ENCODE data around the gene VWA1.
A peak's percentile ranks its signal among the peaks of the same experiment; 100 is the strongest.

VWA1 gene, protein sequence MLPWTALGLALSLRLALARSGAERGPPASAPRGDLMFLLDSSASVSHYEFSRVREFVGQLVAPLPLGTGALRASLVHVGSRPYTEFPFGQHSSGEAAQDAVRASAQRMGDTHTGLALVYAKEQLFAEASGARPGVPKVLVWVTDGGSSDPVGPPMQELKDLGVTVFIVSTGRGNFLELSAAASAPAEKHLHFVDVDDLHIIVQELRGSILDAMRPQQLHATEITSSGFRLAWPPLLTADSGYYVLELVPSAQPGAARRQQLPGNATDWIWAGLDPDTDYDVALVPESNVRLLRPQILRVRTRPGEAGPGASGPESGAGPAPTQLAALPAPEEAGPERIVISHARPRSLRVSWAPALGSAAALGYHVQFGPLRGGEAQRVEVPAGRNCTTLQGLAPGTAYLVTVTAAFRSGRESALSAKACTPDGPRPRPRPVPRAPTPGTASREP

GRCh38 chr1:1435106-1435903, at the start of gene VWA1:
VWA1 (plus strand) TSS chr1:1435690; CDS start chr1:1435749, 59 bp downstream.
- peaks cover 2% of the 10 kb centered on the region; the same call in 1 of the 2 replicates for H3K36me3 ChIP-seq (replicated peaks)
- in situ Hi-C loops (cut with MboI; ENCODE audit: low sequenced_read_pairs): loop anchor here (5.0 kb wide), 1 partner anchor 33 kb away; no protein-coding TSS in a partner anchor
- peak within 1 kb of the TSS; percentile 56 for H3K4me3 ChIP-seq
- peak; percentile 45 to 85 for DNase-seq (ENCODE audit: low spot score in 2 of 2)
- H3K27me3 ChIP-seq (ENCODE audit: low read depth): no peaks in the 10 kb centered on the region
- peaks cover 21% of the 10 kb centered on the region for H3K4me1 ChIP-seq
- H3K9me3 ChIP-seq: no peaks in the 10 kb centered on the region

GRCh38 chr1:1385931-1386330, 49.6 kb upstream of the VWA1 start:
- Histone ChIP-seq H3K27me3 (ENCODE audit: low read depth) (no peaks in the 10 kb centered on the region), H3K4me3 (no peak overlapping the region), H3K36me3 (replicated peaks) (peaks cover 58% of the 10 kb centered on the region), H3K9me3 (no peaks in the 10 kb centered on the region), H3K4me1 (no peaks in the 10 kb centered on the region)
- in situ Hi-C loops (cut with MboI; ENCODE audit: low sequenced_read_pairs): no loop called here
- no peak for DNase-seq (ENCODE audit: low spot score in 2 of 2)

GRCh38 chr1:1387098-1388077, 48.1 kb upstream of the VWA1 start:
- Histone ChIP-seq H3K27me3 (ENCODE audit: low read depth) (no peaks in the 10 kb centered on the region), H3K36me3 (replicated peaks) (peaks cover 69% of the 10 kb centered on the region), H3K4me1 (no peaks in the 10 kb centered on the region), H3K4me3 (no peak overlapping the region), H3K9me3 (no peaks in the 10 kb centered on the region)
- no peak for DNase-seq (ENCODE audit: low spot score in 2 of 2)
- in situ Hi-C loops (cut with MboI; ENCODE audit: low sequenced_read_pairs): no loop called here

GRCh38 chr1:1388078-1388472, 47.4 kb upstream of the VWA1 start:
- Histone ChIP-seq H3K4me1 (no peaks in the 10 kb centered on the region), H3K9me3 (no peaks in the 10 kb centered on the region), H3K27me3 (ENCODE audit: low read depth) (no peaks in the 10 kb centered on the region), H3K4me3 (no peak overlapping the region), H3K36me3 (replicated peaks) (peaks cover 76% of the 10 kb centered on the region)
- DNase-seq (ENCODE audit: low spot score in 2 of 2): no peak
- in situ Hi-C loops (cut with MboI; ENCODE audit: low sequenced_read_pairs): no loop called here

GRCh38 chr1:1390675-1391074, 44.8 kb upstream of the VWA1 start:
- Histone ChIP-seq H3K4me1 (no peaks in the 10 kb centered on the region), H3K9me3 (no peaks in the 10 kb centered on the region), H3K36me3 (replicated peaks) (peaks cover 100% of the 10 kb centered on the region), H3K27me3 (ENCODE audit: low read depth) (no peaks in the 10 kb centered on the region), H3K4me3 (no peak overlapping the region)
- in situ Hi-C loops (cut with MboI; ENCODE audit: low sequenced_read_pairs): loop anchor here (10.0 kb wide), 1 partner anchor 104 kb away; no protein-coding TSS in a partner anchor
- DNase-seq (ENCODE audit: low spot score in 2 of 2): no peak

GRCh38 chr1:1391225-1391624, 44.3 kb upstream of the VWA1 start:
- no peaks in the 10 kb centered on the region for H3K9me3 ChIP-seq
- no peak overlapping the region for H3K4me3 ChIP-seq
- DNase-seq (ENCODE audit: low spot score in 2 of 2): no peak
- no peaks in the 10 kb centered on the region for H3K27me3 ChIP-seq (ENCODE audit: low read depth)
- in situ Hi-C loops (cut with MboI; ENCODE audit: low sequenced_read_pairs): loop anchor here (10.0 kb wide), 1 partner anchor 104 kb away; no protein-coding TSS in a partner anchor
- peaks cover 100% of the 10 kb centered on the region for H3K36me3 ChIP-seq (replicated peaks)
- no peaks in the 10 kb centered on the region for H3K4me1 ChIP-seq

DNA sequence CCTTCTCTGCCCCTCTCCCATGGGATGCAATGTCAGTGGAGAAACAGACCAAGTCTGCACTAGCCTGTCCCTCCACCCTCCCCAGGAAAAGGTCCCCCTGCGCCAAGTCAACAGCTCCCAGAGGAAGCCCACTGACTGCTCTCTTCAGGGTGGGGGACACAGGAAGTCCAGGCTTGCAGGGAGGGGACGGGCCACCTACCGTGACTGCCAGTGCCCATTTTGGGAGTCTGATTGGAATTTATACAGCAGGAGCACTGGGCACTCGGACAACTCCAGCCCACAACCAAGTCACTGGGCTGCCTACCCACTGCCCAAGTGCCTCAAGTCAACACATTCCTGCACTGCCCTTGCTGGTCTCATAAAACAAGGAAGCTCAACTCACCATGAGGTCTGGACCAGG, 42.5 kb upstream of the VWA1 start:
- H3K36me3 ChIP-seq (replicated peaks): peaks cover 99% of the 10 kb centered on the region
- in situ Hi-C loops (cut with MboI; ENCODE audit: low sequenced_read_pairs): loop anchor here (10.0 kb wide), 1 partner anchor 102 kb away; no protein-coding TSS in a partner anchor

GRCh38 chr1:1393428-1393827, 42.1 kb upstream of the VWA1 start:
- peaks cover 5% of the 10 kb centered on the region; the same call in 1 of the 2 replicates for H3K4me1 ChIP-seq
- peaks cover 98% of the 10 kb centered on the region for H3K36me3 ChIP-seq (replicated peaks)
- no peak for DNase-seq (ENCODE audit: low spot score in 2 of 2)
- no peak overlapping the region for H3K4me3 ChIP-seq
- in situ Hi-C loops (cut with MboI; ENCODE audit: low sequenced_read_pairs): loop anchor here (10.0 kb wide), 1 partner anchor 101 kb away; no protein-coding TSS in a partner anchor
- no peaks in the 10 kb centered on the region for H3K27me3 ChIP-seq (ENCODE audit: low read depth)
- H3K9me3 ChIP-seq: no peaks in the 10 kb centered on the region

More for the DNA sequence above, 42.5 kb upstream of the VWA1 start:
- no peak for DNase-seq (ENCODE audit: low spot score in 2 of 2)
- Histone ChIP-seq H3K4me3 (no peak overlapping the region), H3K4me1 (peaks cover 5% of the 10 kb centered on the region; the same call in 1 of the 2 replicates), H3K27me3 (ENCODE audit: low read depth) (no peaks in the 10 kb centered on the region), H3K9me3 (no peaks in the 10 kb centered on the region)

DNA sequence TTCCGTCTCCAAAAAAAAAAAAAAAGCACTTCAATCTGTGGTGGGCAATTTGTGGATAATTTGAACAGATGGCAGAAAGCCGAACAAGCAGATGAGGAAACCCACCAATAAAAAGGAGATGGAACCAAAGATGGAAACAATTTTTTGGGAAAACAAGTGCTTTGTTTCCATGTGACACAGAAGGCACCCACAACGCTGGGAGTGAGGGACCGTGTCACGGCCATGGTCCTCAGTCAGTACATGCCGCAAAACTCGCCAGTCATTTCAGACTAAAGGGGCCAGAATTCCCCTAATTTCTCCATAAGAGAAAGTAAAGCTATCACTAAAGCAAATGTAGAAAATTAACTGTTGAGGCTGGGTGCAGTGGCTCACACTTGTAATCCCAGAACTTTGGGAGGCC, 41.4 kb upstream of the VWA1 start:
- Histone ChIP-seq H3K9me3 (no peaks in the 10 kb centered on the region), H3K27me3 (ENCODE audit: low read depth) (no peaks in the 10 kb centered on the region), H3K4me1 (peaks cover 5% of the 10 kb centered on the region; the same call in 1 of the 2 replicates), H3K36me3 (replicated peaks) (peaks cover 91% of the 10 kb centered on the region), H3K4me3 (no peak overlapping the region)
- DNase-seq (ENCODE audit: low spot score in 2 of 2): no peak
- in situ Hi-C loops (cut with MboI; ENCODE audit: low sequenced_read_pairs): loop anchor here (10.0 kb wide), 1 partner anchor 101 kb away; no protein-coding TSS in a partner anchor

DNA sequence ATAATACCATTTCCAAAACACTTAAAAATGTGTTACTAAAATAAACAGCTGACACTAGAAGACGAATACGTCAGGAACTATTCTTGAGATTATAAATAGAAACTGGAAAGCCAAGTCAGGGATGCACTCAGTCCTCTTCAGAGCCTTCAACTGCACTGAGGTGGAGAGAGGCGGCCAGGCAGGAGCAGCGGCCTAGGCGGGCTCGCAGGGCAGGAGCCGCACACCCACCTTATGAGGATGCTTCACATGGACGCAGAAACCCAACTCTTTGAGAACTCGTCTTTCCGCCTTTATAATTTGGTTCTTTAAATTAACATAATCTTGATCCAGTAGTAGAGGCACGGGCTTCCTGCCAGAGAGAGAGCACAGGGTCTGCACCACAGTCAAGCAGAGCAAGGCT, 40.3 kb upstream of the VWA1 start:
- no peak for DNase-seq (ENCODE audit: low spot score in 2 of 2)
- Histone ChIP-seq H3K4me3 (no peak overlapping the region), H3K27me3 (ENCODE audit: low read depth) (no peaks in the 10 kb centered on the region), H3K9me3 (no peaks in the 10 kb centered on the region), H3K36me3 (replicated peaks) (peaks cover 85% of the 10 kb centered on the region), H3K4me1 (peaks cover 5% of the 10 kb centered on the region; the same call in 1 of the 2 replicates)
- in situ Hi-C loops (cut with MboI; ENCODE audit: low sequenced_read_pairs): loop anchor here (10.0 kb wide), 1 partner anchor 100 kb away; no protein-coding TSS in a partner anchor

- in situ Hi-C loops (cut with MboI; ENCODE audit: low sequenced_read_pairs): loop anchor here (10.0 kb wide), 1 partner anchor 97 kb away; no protein-coding TSS in a partner anchor
- peaks cover 85% of the 10 kb centered on the region for H3K36me3 ChIP-seq (replicated peaks)
- H3K9me3 ChIP-seq: no peaks in the 10 kb centered on the region
- peaks cover 13% of the 10 kb centered on the region for H3K4me1 ChIP-seq
- no peaks in the 10 kb centered on the region for H3K27me3 ChIP-seq (ENCODE audit: low read depth)
- peak overlapping the region; percentile 99 for H3K4me3 ChIP-seq
- DNase-seq (ENCODE audit: low spot score in 2 of 2): no peak
Measured at GRCh38 chr1:1397839-1398523, 37.5 kb upstream of the VWA1 start.

- H3K9me3 ChIP-seq: no peaks in the 10 kb centered on the region
- DNase-seq (ENCODE audit: low spot score in 2 of 2): no peak
- peak overlapping the region; percentile 99 for H3K4me3 ChIP-seq
- in situ Hi-C loops (cut with MboI; ENCODE audit: low sequenced_read_pairs): loop anchor here (10.0 kb wide), 1 partner anchor 96 kb away; no protein-coding TSS in a partner anchor
- H3K27me3 ChIP-seq (ENCODE audit: low read depth): no peaks in the 10 kb centered on the region
- peaks cover 85% of the 10 kb centered on the region for H3K36me3 ChIP-seq (replicated peaks)
- peaks cover 13% of the 10 kb centered on the region for H3K4me1 ChIP-seq
Measured at GRCh38 chr1:1398677-1399186, 36.8 kb upstream of the VWA1 start.
